Left lobe of liver (tissue), 2 donors: ENCODE results near the gene NFKBIZ. TPM values are rescaled to one million over a fixed set of nuclear protein-coding genes. Genes with fewer than 3 reads are reported as not detected.
"Not testable (repeated sequence)": the region's sequence is repeated elsewhere in the genome, so short reads cannot be mapped to it uniquely, and the experiment has no call there.

ENCODE experiments used
- ATAC-seq: fragments of 200-7000 bp; cut with Tn5 transposase; one replicate; pipeline ENCODE4 v1.9.1; 2020; ENCODE audit warnings: mild to moderate bottlenecking, moderate library complexity
- DNase-seq: peaks from one replicate; pipeline ENCODE4 v3.0.0-alpha.2; 2020; ENCODE audit warnings: low spot score
- total RNA-seq: library from RNA; stranded (reverse); gene quantifications from one replicate; pipeline ENCODE4 v1.2.1, GENCODE V29; 2021
- donor health status: DM: no; HTN: no; CAD: no; lungs with moderate emphysema.
- donor health status: DM: no; HTN: yes; CAD: no.

NFKBIZ gene
- total RNA-seq, 1 donor from 2014 or later, result 29.7 TPM

GRCh38 chr3:101849714-101850245 is 466 bp downstream of the NFKBIZ start:
- DNase-seq (peak; percentile 65), ATAC-seq (peak; percentile 35)

- ATAC-seq (no peak), DNase-seq (no peak)
These were observed 1.1 kb downstream of the NFKBIZ start for GRCh38 chr3:101850246-101851051.

- no peak for ATAC-seq
- no peak for DNase-seq
These were observed 1.9 kb downstream of the NFKBIZ start for GRCh38 chr3:101851072-101851770.

GRCh38 chr3:101851850-101852714 is 2.8 kb downstream of the NFKBIZ start:
- no peak for ATAC-seq

GRCh38 chr3:101852983-101853840 is 3.9 kb downstream of the NFKBIZ start:
- no peak for DNase-seq
- ATAC-seq, result no peak

More at GRCh38 chr3:101851850-101852714, 2.8 kb downstream of the NFKBIZ start:
- DNase-seq, result no peak

- DNase-seq (no peak), ATAC-seq (no peak)
These were observed 4.7 kb downstream of the NFKBIZ start for GRCh38 chr3:101853982-101854381.

- DNase-seq, result no peak
- ATAC-seq, result no peak
These were observed 5.4 kb downstream of the NFKBIZ start for GRCh38 chr3:101854608-101855304.

- no peak for DNase-seq
- ATAC-seq, result peak; percentile 36
These were observed 8.0 kb downstream of the NFKBIZ start for GRCh38 chr3:101857301-101857741.

GRCh38 chr3:101858464-101859030 is 9.2 kb downstream of the NFKBIZ start:
- ATAC-seq (no peak), DNase-seq (no peak)

- DNase-seq, result no peak
- no peak for ATAC-seq
These were observed 10.7 kb downstream of the NFKBIZ start for GRCh38 chr3:101859882-101860448.

- no peak for ATAC-seq
These were observed 12.0 kb downstream of the NFKBIZ start for GRCh38 chr3:101861212-101861788.

GRCh38 chr3:101861789-101862415 is 12.6 kb downstream of the NFKBIZ start:
- DNase-seq (no peak), ATAC-seq (no peak)

More at GRCh38 chr3:101861212-101861788, 12.0 kb downstream of the NFKBIZ start:
- no peak for DNase-seq

GRCh38 chr3:101862416-101863165 is 13.3 kb downstream of the NFKBIZ start:
- ATAC-seq, result no peak
- no peak for DNase-seq

- DNase-seq, ATAC-seq: not testable (repeated sequence)
These were observed 15.6 kb downstream of the NFKBIZ start for GRCh38 chr3:101864926-101865325.

GRCh38 chr3:101865751-101866509 is 16.6 kb downstream of the NFKBIZ start:
- DNase-seq, result no peak
- ATAC-seq, result peak; percentile 62

- DNase-seq (no peak), ATAC-seq (no peak)
These were observed 18.2 kb downstream of the NFKBIZ start for GRCh38 chr3:101867511-101867910.
